ENCODE results near the gene CARF. TPM values are rescaled to one million over a fixed set of nuclear protein-coding genes. Genes with fewer than 3 reads are reported as not detected.

Gene CARF
- total RNA-seq, 1 donor from 2014 or later: 5.5 TPM

DNA sequence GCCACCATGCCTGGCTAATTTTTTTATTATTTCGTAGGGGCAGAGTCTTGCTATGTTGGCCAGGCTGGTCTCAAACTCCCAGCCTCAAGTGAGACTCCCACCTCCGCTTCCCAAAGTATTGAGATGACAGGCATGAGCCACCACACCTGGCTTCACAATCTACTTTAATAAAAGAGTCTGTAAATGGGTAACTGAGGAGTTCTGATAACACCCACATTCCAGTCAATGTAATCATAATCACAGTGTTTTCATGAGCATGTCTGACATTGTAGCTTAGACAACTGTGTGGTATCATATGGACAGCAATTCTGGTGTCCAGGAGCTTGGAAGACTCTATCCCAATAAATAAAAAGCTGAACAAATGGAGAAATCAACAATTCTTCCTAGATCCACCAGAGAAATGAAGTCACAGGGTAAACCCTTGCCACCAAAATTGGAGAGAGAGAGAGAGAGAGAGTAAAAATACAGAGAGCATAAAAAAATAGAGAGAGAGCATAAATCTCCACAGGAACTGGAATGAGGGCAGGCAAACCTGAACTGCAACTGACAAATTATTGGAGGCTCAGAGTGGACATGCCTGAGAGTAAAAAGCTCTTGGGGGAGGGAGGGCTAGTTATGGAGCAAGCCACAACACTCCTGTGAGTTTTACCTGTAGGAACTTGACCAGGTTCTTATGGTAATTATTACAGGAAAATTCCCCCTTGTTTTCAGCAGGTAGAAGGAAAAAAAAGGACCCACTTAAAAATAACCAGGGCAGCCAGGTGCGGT is 90.2 kb downstream of the CARF start:
- no peak for DNase-seq (ENCODE audit: low read depth)
- no peak for TF ChIP-seq CTCF (conservative IDR thresholded peaks at IDR 0.05; ENCODE audit: low read depth, low read length)
- H3K4me3 ChIP-seq (ENCODE audit: low read depth, low read length): no peak overlapping the region

DNA sequence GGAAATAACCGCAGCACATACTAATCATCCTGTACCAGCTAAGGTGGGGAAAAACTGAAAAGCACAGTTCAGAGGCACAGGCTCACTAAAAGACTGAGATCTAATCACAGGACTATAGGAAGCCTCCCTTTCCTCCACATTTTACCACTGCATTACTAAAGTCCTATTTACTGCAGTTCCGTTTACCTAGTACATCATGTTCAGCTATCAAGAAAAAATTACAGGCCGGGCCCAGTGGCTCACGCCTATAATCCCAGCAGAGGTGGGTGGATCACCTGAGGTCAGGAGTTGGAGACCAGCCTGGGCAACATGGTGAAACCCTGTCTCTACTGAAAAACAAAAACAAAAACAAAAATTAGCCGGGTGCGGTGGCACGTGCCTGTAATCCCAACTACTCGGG is 91.6 kb downstream of the CARF start:
- H3K4me3 ChIP-seq (ENCODE audit: low read depth, low read length): no peak overlapping the region
- no peak for TF ChIP-seq CTCF (conservative IDR thresholded peaks at IDR 0.05; ENCODE audit: low read depth, low read length)
- no peak for DNase-seq (ENCODE audit: low read depth)

GRCh38 chr2:203014456-203015199 is 102.6 kb downstream of the CARF start, which contains the start of gene NBEAL1:
NBEAL1 (plus strand) TSS chr2:203014875; CDS start chr2:203016385, 1,510 bp downstream.
- peak; percentile 78 for DNase-seq (ENCODE audit: low read depth)
- TF ChIP-seq CTCF (conservative IDR thresholded peaks at IDR 0.05; ENCODE audit: low read depth, low read length): no peak
- H3K4me3 ChIP-seq (ENCODE audit: low read depth, low read length): peak within 1 kb of the TSS; percentile 68

- TF ChIP-seq CTCF (conservative IDR thresholded peaks at IDR 0.05; ENCODE audit: low read depth, low read length): no peak
- H3K4me3 ChIP-seq (ENCODE audit: low read depth, low read length): peak overlapping the region; percentile 68
- DNase-seq (ENCODE audit: low read depth): no peak
These were observed 104.6 kb downstream of the CARF start for GRCh38 chr2:203016716-203017115.

- peak overlapping the region; percentile 51 for H3K4me3 ChIP-seq (ENCODE audit: low read depth, low read length)
- no peak for DNase-seq (ENCODE audit: low read depth)
- TF ChIP-seq CTCF (conservative IDR thresholded peaks at IDR 0.05; ENCODE audit: low read depth, low read length): no peak
These were observed 106.1 kb downstream of the CARF start for GRCh38 chr2:203018181-203018580.

- peak overlapping the region; percentile 51 for H3K4me3 ChIP-seq (ENCODE audit: low read depth, low read length)
- no peak for DNase-seq (ENCODE audit: low read depth)
- no peak for TF ChIP-seq CTCF (conservative IDR thresholded peaks at IDR 0.05; ENCODE audit: low read depth, low read length)
These were observed 107.1 kb downstream of the CARF start for GRCh38 chr2:203019142-203019541.
